HL-60 (cell line): ENCODE data around the gene MIB1.

Source experiments
- DNase-seq, 2 experiments: peaks; one replicate each; pipeline ENCODE4 v3.0.0-alpha.2; 2010 to 2020; ENCODE audit warnings: low read depth in 1 of 2, low spot score in 1 of 2
- H3K27ac ChIP-seq: fragments of 250-450 bp; sonication (Bioruptor Pico); replicated peaks from 2 replicates; pipeline ENCODE4 v1.5.1; 2020; ENCODE audit warnings: mild to moderate bottlenecking, moderate library complexity
- H3K27me3 ChIP-seq: fragments of 250-450 bp; sonication (Bioruptor Pico); 2 replicates; pipeline ENCODE4 v1.5.1; 2021; ENCODE audit warnings: mild to moderate bottlenecking, moderate library complexity; ENCODE audit not compliant: insufficient read depth, poor library complexity, severe bottlenecking
- H3K4me3 ChIP-seq: replicated peaks from 2 replicates; pipeline ENCODE4 v1.5.1; 2011; ENCODE audit warnings: mild to moderate bottlenecking, control low read depth, low read length; ENCODE audit not compliant: insufficient read depth
- CTCF ChIP-seq: IDR thresholded peaks from one replicate; pipeline ENCODE4 v1.5.1; 2011; ENCODE audit warnings: low read length, control low read depth, inconsistent platforms; ENCODE audit not compliant: insufficient read depth
- GABPA ChIP-seq: IDR thresholded peaks from 2 replicates; pipeline ENCODE4 v1.6.1; 2012; ENCODE audit warnings: low read depth
- POLR2AphosphoS5 ChIP-seq: IDR thresholded peaks from 2 replicates; pipeline ENCODE4 v1.6.1; 2012; ENCODE audit warnings: low read depth
- REST ChIP-seq: IDR thresholded peaks from 2 replicates; pipeline ENCODE4 v1.6.1; 2012; ENCODE audit warnings: low read depth; ENCODE audit not compliant: insufficient replicate concordance
- SPI1 ChIP-seq: IDR thresholded peaks from 2 replicates; pipeline ENCODE4 v1.6.1; 2012; ENCODE audit warnings: low read depth, mild to moderate bottlenecking, borderline replicate concordance

The MIB1 gene

GRCh38 chr18:21762181-21762772 lies 21.7 kb downstream of the MIB1 start:
- TF ChIP-seq REST (no peak), CTCF (no peak), GABPA (no peak), SPI1 (no peak), POLR2AphosphoS5 (no peak)
- H3K27ac ChIP-seq = no peak overlapping the region
- no peak overlapping the region for H3K4me3 ChIP-seq
- H3K27me3 ChIP-seq = no peaks in the 10 kb centered on the region
- no peak for DNase-seq

- Histone ChIP-seq H3K27ac (no peak overlapping the region), H3K4me3 (no peak overlapping the region), H3K27me3 (no peaks in the 10 kb centered on the region)
- no peak for DNase-seq
- TF ChIP-seq SPI1 = no peak
- no peak for TF ChIP-seq GABPA
- TF ChIP-seq CTCF = no peak
- no peak for TF ChIP-seq POLR2AphosphoS5
- TF ChIP-seq REST = no peak
These were observed 23.5 kb downstream of the MIB1 start for GRCh38 chr18:21763846-21764646.

- no peak for DNase-seq
- no peak for TF ChIP-seq SPI1
- no peak for TF ChIP-seq POLR2AphosphoS5
- no peak for TF ChIP-seq REST
- no peak overlapping the region for H3K27ac ChIP-seq
- no peak overlapping the region for H3K4me3 ChIP-seq
- H3K27me3 ChIP-seq = no peaks in the 10 kb centered on the region
These were observed 28.6 kb downstream of the MIB1 start for GRCh38 chr18:21769206-21769605.
